Measurements from ENCODE around the gene HPSE.

Gene HPSE

DNA sequence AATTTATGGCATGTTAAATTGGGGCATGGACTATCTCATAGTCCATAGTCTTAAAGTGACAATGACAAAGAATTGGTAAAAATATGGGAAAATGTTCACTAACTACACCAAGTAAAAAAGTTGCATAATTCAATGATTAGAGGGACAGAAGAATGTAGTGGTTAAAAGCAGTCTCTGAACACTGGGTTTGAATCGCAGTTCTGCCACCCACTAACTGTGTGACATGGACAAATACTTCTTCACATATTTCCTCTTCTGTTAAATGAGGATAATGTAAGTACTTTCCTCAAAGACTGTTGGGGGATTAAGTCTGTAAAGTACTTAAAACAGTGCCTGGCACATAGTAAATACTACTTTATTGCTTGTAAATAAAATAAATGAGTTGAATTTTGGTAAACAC lies 65.4 kb downstream of the HPSE start:
- no peak overlapping the region for H3K14ac ChIP-seq (ENCODE audit: low read length)

DNA sequence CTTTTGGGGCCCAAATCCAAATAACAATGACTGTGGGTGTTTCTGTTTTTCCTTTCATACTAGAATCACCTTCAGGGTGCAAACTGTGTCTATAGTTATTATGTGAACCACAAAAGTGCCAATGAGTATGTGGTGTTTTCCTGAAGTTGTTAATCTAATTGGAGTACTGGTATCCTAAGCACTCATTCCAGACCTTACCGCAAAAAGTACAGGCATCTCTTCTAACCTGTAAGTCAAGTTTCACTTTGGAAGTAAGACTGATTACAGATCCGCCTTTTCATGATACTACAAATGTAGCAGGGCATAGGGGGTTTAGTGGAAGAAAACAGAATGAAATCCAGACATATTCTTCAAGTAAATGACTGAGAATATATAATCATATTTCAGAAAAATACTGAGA lies 66.2 kb downstream of the HPSE start:
- WGBS, 2 donors (ENCODE audit: extremely low coverage in 2 of 2, insufficient read length in 2 of 2, insufficient replicate concordance in 1 of 2), result no CpG with 5 or more reads among the region's 2 CpGs
- H3K36me3 ChIP-seq (replicated peaks in 1 of 2; ENCODE audit: control insufficient read depth in 2 of 2, insufficient read depth in 2 of 2, low read length in 2 of 2), result peaks cover 10 to 94% of the 10 kb centered on the region in 2 donors

More for the DNA sequence above, 65.4 kb downstream of the HPSE start:
- H4K8ac ChIP-seq (ENCODE audit: low read depth, low read length), result no peak overlapping the region
- H3K23ac ChIP-seq (ENCODE audit: low read depth, low read length, poor library complexity), result no peak overlapping the region
- H2BK120ac ChIP-seq (ENCODE audit: low read depth, low read length), result no peak overlapping the region
- no peak overlapping the region for H3K4ac ChIP-seq (ENCODE audit: low read length)
- WGBS, 2 donors (ENCODE audit: extremely low coverage in 2 of 2, insufficient read length in 2 of 2, insufficient replicate concordance in 1 of 2), result no CpG with 5 or more reads among the region's 1 CpG
- no peak overlapping the region for H3K18ac ChIP-seq (ENCODE audit: low read length)
- H3K9ac ChIP-seq (ENCODE audit: low read depth, low read length, poor library complexity), result no peak overlapping the region
- H3K9me3 ChIP-seq (replicated peaks in 1 of 2; ENCODE audit: control insufficient read depth in 2 of 2, insufficient read depth in 1 of 2, low read depth in 1 of 2, low read length in 2 of 2), result no peaks in the 10 kb centered on the region
- peaks cover 10 to 94% of the 10 kb centered on the region in 2 donors for H3K36me3 ChIP-seq (replicated peaks in 1 of 2; ENCODE audit: control insufficient read depth in 2 of 2, insufficient read depth in 2 of 2, low read length in 2 of 2)
- H2BK15ac ChIP-seq (ENCODE audit: low read length), result no peak overlapping the region
- H2BK5ac ChIP-seq (ENCODE audit: low read length), result no peak overlapping the region
- no peak overlapping the region for H2AK5ac ChIP-seq (ENCODE audit: low read depth, low read length)
- DNase-seq (ENCODE audit: low spot score), result no peak
- no peak overlapping the region for H2AFZ ChIP-seq (ENCODE audit: low read length)
- H3K27ac ChIP-seq (replicated peaks; ENCODE audit: low read length), result no peak overlapping the region
- H4K91ac ChIP-seq (ENCODE audit: low read depth, low read length, poor library complexity), result no peak overlapping the region
- no peak overlapping the region for H2BK12ac ChIP-seq (ENCODE audit: low read length)
- H3K4me1 ChIP-seq (ENCODE audit: control insufficient read depth in 2 of 2, insufficient read depth in 1 of 2, low read depth in 1 of 2, low read length in 2 of 2), result no peaks in the 10 kb centered on the region
- no peak overlapping the region for H3K4me2 ChIP-seq (ENCODE audit: insufficient read depth, low read length, poor library complexity, severe bottlenecking)
- H3K4me3 ChIP-seq (ENCODE audit: low read length in 2 of 2), result no peak overlapping the region
- H3K27me3 ChIP-seq (ENCODE audit: control insufficient read depth in 3 of 3, insufficient read depth in 3 of 3, low read depth in 1 of 3, low read length in 3 of 3), result no peaks in the 10 kb centered on the region
- no peaks in the 10 kb centered on the region for H3K79me1 ChIP-seq (ENCODE audit: low read depth, low read length)

DNA sequence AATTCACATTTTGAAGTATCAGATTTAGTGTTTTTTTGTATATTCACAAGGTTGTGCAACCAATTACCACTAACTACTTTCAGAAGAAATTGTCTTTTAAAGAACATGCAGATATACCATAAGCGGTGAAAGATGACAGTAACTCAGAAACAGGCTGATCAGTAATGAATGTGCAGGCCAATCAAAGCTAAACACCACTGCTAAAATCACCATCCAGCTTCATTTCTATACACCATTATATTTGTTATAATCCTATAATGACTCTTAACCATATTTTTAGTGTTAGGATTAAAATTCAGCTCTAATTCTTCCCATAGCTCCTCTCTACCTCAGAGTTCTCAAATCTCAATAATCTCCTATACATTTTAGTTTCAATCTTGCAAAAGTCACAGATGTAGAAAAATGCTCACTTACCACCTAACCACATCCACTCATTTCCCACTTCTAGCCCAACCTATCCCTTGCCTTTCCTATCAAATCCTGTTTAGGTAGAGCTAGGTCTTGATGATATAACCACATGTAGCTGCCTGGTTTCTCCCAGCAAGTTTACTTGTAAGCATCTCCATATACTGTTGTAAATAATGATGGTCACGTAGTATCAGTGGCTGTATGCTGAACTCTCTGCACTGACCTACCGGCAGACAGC lies 66.7 kb downstream of the HPSE start:
- no peak overlapping the region for H3K27ac ChIP-seq (replicated peaks; ENCODE audit: low read length)
- no CpG with 5 or more reads among the region's 3 CpGs for WGBS, 2 donors (ENCODE audit: extremely low coverage in 2 of 2, insufficient read length in 2 of 2, insufficient replicate concordance in 1 of 2)
- H3K4ac ChIP-seq (ENCODE audit: low read length), result no peak overlapping the region

More for the DNA sequence above, 66.2 kb downstream of the HPSE start:
- no peak for DNase-seq (ENCODE audit: low spot score)
- no peaks in the 10 kb centered on the region for H3K4me1 ChIP-seq (ENCODE audit: control insufficient read depth in 2 of 2, insufficient read depth in 1 of 2, low read depth in 1 of 2, low read length in 2 of 2)
- no peak overlapping the region for H2AK5ac ChIP-seq (ENCODE audit: low read depth, low read length)
- no peak overlapping the region for H3K18ac ChIP-seq (ENCODE audit: low read length)
- no peak overlapping the region for H3K4me3 ChIP-seq (ENCODE audit: low read length in 2 of 2)
- H3K9ac ChIP-seq (ENCODE audit: low read depth, low read length, poor library complexity), result no peak overlapping the region
- no peak overlapping the region for H2AFZ ChIP-seq (ENCODE audit: low read length)
- no peaks in the 10 kb centered on the region for H3K9me3 ChIP-seq (replicated peaks in 1 of 2; ENCODE audit: control insufficient read depth in 2 of 2, insufficient read depth in 1 of 2, low read depth in 1 of 2, low read length in 2 of 2)
- H3K27ac ChIP-seq (replicated peaks; ENCODE audit: low read length), result no peak overlapping the region
- no peak overlapping the region for H2BK12ac ChIP-seq (ENCODE audit: low read length)
- H2BK5ac ChIP-seq (ENCODE audit: low read length), result no peak overlapping the region
- H4K91ac ChIP-seq (ENCODE audit: low read depth, low read length, poor library complexity), result no peak overlapping the region
- no peaks in the 10 kb centered on the region for H3K27me3 ChIP-seq (ENCODE audit: control insufficient read depth in 3 of 3, insufficient read depth in 3 of 3, low read depth in 1 of 3, low read length in 3 of 3)
- H2BK120ac ChIP-seq (ENCODE audit: low read depth, low read length), result no peak overlapping the region
- H3K23ac ChIP-seq (ENCODE audit: low read depth, low read length, poor library complexity), result no peak overlapping the region
- H3K4ac ChIP-seq (ENCODE audit: low read length), result no peak overlapping the region
- H3K4me2 ChIP-seq (ENCODE audit: insufficient read depth, low read length, poor library complexity, severe bottlenecking), result no peak overlapping the region
- H4K8ac ChIP-seq (ENCODE audit: low read depth, low read length), result no peak overlapping the region
- no peak overlapping the region for H3K14ac ChIP-seq (ENCODE audit: low read length)
- H3K79me1 ChIP-seq (ENCODE audit: low read depth, low read length), result no peaks in the 10 kb centered on the region
- H2BK15ac ChIP-seq (ENCODE audit: low read length), result no peak overlapping the region

DNA sequence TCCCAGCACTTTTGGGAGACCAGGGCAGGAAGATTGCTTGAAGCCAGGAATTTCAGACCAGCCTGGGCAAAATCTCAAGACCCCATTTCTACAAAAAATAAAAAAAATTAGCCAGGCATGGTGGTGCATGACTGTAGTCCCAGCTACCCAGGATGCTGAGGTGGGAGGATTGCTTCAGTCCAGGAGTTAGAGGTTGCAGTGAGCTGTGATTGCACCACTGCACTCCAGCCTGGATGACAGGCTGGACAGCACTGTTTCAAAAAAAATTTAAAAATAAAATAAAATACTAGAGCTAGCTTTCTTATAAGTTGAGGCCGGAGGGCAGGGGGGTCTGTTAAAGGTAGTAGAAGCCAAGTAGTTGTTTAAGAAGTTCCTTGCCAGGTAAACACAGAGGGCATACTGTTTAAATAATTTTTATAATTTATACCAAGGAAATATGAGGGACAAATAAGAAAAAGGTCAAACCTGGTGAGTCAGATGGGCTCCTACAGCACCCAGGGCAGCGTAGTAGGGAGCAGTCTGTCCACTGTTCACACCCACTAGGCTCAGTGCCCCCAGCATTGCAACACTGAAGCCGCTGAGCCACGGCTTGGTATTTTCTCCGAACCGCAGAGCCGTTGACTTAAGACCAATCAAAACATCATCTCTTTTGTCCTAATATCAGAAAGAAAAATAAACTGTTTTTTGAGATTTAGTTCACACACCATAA lies 67.4 kb downstream of the HPSE start:
- Histone ChIP-seq H4K8ac (ENCODE audit: low read depth, low read length) (no peak overlapping the region), H3K14ac (ENCODE audit: low read length) (no peak overlapping the region), H3K4ac (ENCODE audit: low read length) (no peak overlapping the region), H3K4me2 (ENCODE audit: insufficient read depth, low read length, poor library complexity, severe bottlenecking) (no peak overlapping the region), H3K79me1 (ENCODE audit: low read depth, low read length) (no peaks in the 10 kb centered on the region), H3K9ac (ENCODE audit: low read depth, low read length, poor library complexity) (no peak overlapping the region), H3K9me3 (replicated peaks in 1 of 2; ENCODE audit: control insufficient read depth in 2 of 2, insufficient read depth in 1 of 2, low read depth in 1 of 2, low read length in 2 of 2) (no peaks in the 10 kb centered on the region), H2BK12ac (ENCODE audit: low read length) (no peak overlapping the region), H3K18ac (ENCODE audit: low read length) (no peak overlapping the region), H2BK5ac (ENCODE audit: low read length) (no peak overlapping the region), H2AK5ac (ENCODE audit: low read depth, low read length) (no peak overlapping the region), H4K91ac (ENCODE audit: low read depth, low read length, poor library complexity) (no peak overlapping the region), H2AFZ (ENCODE audit: low read length) (no peak overlapping the region), H2BK15ac (ENCODE audit: low read length) (no peak overlapping the region), H3K4me3 (ENCODE audit: low read length in 2 of 2) (no peak overlapping the region), H3K27me3 (ENCODE audit: control insufficient read depth in 3 of 3, insufficient read depth in 3 of 3, low read depth in 1 of 3, low read length in 3 of 3) (no peaks in the 10 kb centered on the region), H3K23ac (ENCODE audit: low read depth, low read length, poor library complexity) (no peak overlapping the region), H3K4me1 (ENCODE audit: control insufficient read depth in 2 of 2, insufficient read depth in 1 of 2, low read depth in 1 of 2, low read length in 2 of 2) (no peaks in the 10 kb centered on the region), H3K27ac (replicated peaks; ENCODE audit: low read length) (no peak overlapping the region), H3K36me3 (replicated peaks in 1 of 2; ENCODE audit: control insufficient read depth in 2 of 2, insufficient read depth in 2 of 2, low read length in 2 of 2) (peaks cover 12 to 94% of the 10 kb centered on the region in 2 donors), H2BK120ac (ENCODE audit: low read depth, low read length) (no peak overlapping the region)
- no peak for DNase-seq (ENCODE audit: low spot score)
- WGBS, 2 donors (ENCODE audit: extremely low coverage in 2 of 2, insufficient read length in 2 of 2, insufficient replicate concordance in 1 of 2), result no CpG with 5 or more reads among the region's 7 CpGs

More for the DNA sequence above, 66.7 kb downstream of the HPSE start:
- Histone ChIP-seq H2BK12ac (ENCODE audit: low read length) (no peak overlapping the region), H2BK15ac (ENCODE audit: low read length) (no peak overlapping the region), H3K4me2 (ENCODE audit: insufficient read depth, low read length, poor library complexity, severe bottlenecking) (no peak overlapping the region), H2AFZ (ENCODE audit: low read length) (no peak overlapping the region), H2BK120ac (ENCODE audit: low read depth, low read length) (no peak overlapping the region), H3K14ac (ENCODE audit: low read length) (no peak overlapping the region), H3K23ac (ENCODE audit: low read depth, low read length, poor library complexity) (no peak overlapping the region), H4K8ac (ENCODE audit: low read depth, low read length) (no peak overlapping the region), H3K4me3 (ENCODE audit: low read length in 2 of 2) (no peak overlapping the region), H4K91ac (ENCODE audit: low read depth, low read length, poor library complexity) (no peak overlapping the region), H3K36me3 (replicated peaks in 1 of 2; ENCODE audit: control insufficient read depth in 2 of 2, insufficient read depth in 2 of 2, low read length in 2 of 2) (peaks cover 12 to 94% of the 10 kb centered on the region in 2 donors), H3K4me1 (ENCODE audit: control insufficient read depth in 2 of 2, insufficient read depth in 1 of 2, low read depth in 1 of 2, low read length in 2 of 2) (no peaks in the 10 kb centered on the region), H3K9ac (ENCODE audit: low read depth, low read length, poor library complexity) (no peak overlapping the region), H3K27me3 (ENCODE audit: control insufficient read depth in 3 of 3, insufficient read depth in 3 of 3, low read depth in 1 of 3, low read length in 3 of 3) (no peaks in the 10 kb centered on the region), H2BK5ac (ENCODE audit: low read length) (no peak overlapping the region), H3K79me1 (ENCODE audit: low read depth, low read length) (no peaks in the 10 kb centered on the region), H3K9me3 (replicated peaks in 1 of 2; ENCODE audit: control insufficient read depth in 2 of 2, insufficient read depth in 1 of 2, low read depth in 1 of 2, low read length in 2 of 2) (no peaks in the 10 kb centered on the region), H2AK5ac (ENCODE audit: low read depth, low read length) (no peak overlapping the region), H3K18ac (ENCODE audit: low read length) (no peak overlapping the region)
- no peak for DNase-seq (ENCODE audit: low spot score)

Data from neuronal stem cell (in vitro differentiated cells).